ENCODE measurements around the gene CARS1. TPM values are rescaled to one million over a fixed set of nuclear protein-coding genes. Genes with fewer than 3 reads are reported as not detected.

CARS1 gene
- total and polyA plus RNA-seq, 9 of the 15 experiments (the other 6 are each of a cell fraction or from before 2014, with no cell fraction given): 14.4 to 106 (median 73.6) TPM

DNA sequence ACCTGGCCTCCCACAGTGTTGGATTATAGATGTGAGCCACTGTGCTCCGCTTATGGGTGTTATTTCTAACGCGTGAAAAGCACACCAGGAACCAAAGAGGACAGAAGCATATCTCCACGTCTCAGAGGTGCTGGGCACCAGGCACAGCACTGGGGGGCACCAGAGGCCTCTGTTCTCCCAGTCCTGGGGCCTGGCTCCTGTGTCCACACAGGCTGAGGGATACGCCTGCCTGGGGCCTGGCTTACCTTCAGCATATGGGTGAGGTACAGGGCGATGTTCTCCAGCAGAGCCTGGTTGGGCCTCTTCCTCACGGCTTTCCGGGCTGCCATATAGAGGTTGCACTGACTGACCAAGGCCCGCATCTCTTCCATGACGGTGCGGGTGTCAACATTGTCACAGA is 40.4 kb downstream of the CARS1 start:
- intact Hi-C loops (cut with micrococcal nuclease): no loop called here
- no peak for TF ChIP-seq EHMT2 (IDR thresholded peaks at IDR 0.05)
- no peak for TF ChIP-seq NFE2 (IDR thresholded peaks at IDR 0.05; ENCODE audit: low read depth)
- TF ChIP-seq TBL1XR1 (IDR thresholded peaks at IDR 0.05; ENCODE audit: low read length in 2 of 2): no peak
- TF ChIP-seq ZNF583 (CRISPR knock-in tag; IDR thresholded peaks at IDR 0.05): no peak
- no peak for TF ChIP-seq YY1 (IDR thresholded peaks at IDR 0.05; ENCODE audit: borderline replicate concordance in 1 of 3, control insufficient read depth in 1 of 3, extremely low read depth in 1 of 3, insufficient read depth in 3 of 3, insufficient read length in 1 of 3, insufficient replicate concordance in 2 of 3, low read depth in 1 of 3, low read length in 2 of 3)
- TF ChIP-seq ZNF274 (IDR thresholded peaks at IDR 0.05; ENCODE audit: borderline replicate concordance, low read depth, low read length): no peak
- TF ChIP-seq, protein P1, sequence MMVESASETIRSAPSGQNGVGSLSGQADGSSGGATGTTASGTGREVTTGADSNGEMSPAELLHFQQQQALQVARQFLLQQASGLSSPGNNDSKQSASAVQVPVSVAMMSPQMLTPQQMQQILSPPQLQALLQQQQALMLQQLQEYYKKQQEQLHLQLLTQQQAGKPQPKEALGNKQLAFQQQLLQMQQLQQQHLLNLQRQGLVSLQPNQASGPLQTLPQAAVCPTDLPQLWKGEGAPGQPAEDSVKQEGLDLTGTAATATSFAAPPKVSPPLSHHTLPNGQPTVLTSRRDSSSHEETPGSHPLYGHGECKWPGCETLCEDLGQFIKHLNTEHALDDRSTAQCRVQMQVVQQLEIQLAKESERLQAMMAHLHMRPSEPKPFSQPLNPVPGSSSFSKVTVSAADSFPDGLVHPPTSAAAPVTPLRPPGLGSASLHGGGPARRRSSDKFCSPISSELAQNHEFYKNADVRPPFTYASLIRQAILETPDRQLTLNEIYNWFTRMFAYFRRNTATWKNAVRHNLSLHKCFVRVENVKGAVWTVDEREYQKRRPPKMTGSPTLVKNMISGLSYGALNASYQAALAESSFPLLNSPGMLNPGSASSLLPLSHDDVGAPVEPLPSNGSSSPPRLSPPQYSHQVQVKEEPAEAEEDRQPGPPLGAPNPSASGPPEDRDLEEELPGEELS (CRISPR knock-in tag; IDR thresholded peaks at IDR 0.05; ENCODE audit: borderline replicate concordance): no peak
- TF ChIP-seq ELF1 (tag; IDR thresholded peaks at IDR 0.05): no peak
- no peak for TF ChIP-seq MTF1 (CRISPR knock-in tag; IDR thresholded peaks at IDR 0.05; ENCODE audit: borderline replicate concordance)
- TF ChIP-seq PRMT5 (CRISPR knock-in tag; IDR thresholded peaks at IDR 0.05): no peak
- no peak for TF ChIP-seq ZNF3 (CRISPR knock-in tag; IDR thresholded peaks at IDR 0.05)
- TF ChIP-seq AFF4 (CRISPR knock-in tag; IDR thresholded peaks at IDR 0.05): no peak
- no peak for TF ChIP-seq ZNF707 (CRISPR knock-in tag; conservative IDR thresholded peaks at IDR 0.05)
- TF ChIP-seq CEBPG (CRISPR knock-in tag; IDR thresholded peaks at IDR 0.05): no peak
- no peak for TF ChIP-seq CEBPG (tag; conservative IDR thresholded peaks at IDR 0.05 in 1 of 2, IDR thresholded peaks at IDR 0.05 in 1 of 2)
- no peak for TF ChIP-seq ZNF696 (CRISPR knock-in tag; conservative IDR thresholded peaks at IDR 0.05)
- TF ChIP-seq PHF20 (IDR thresholded peaks at IDR 0.05; ENCODE audit: partially characterized antibody): no peak
- no peak for TF ChIP-seq ZNF165 (CRISPR knock-in tag; IDR thresholded peaks at IDR 0.05; ENCODE audit: borderline replicate concordance)
- no peak for TF ChIP-seq MCM3 (IDR thresholded peaks at IDR 0.05)

More for the DNA sequence above, 40.4 kb downstream of the CARS1 start:
- H3K4me3 ChIP-seq: no peak overlapping the region
- FAIRE-seq (no peak), DNase-seq (ENCODE audit: extremely low read depth in 1 of 4, low spot score in 3 of 4) (no peak), ATAC-seq (no peak)
- ChIA-PET POLR2A (no interaction called here), CTCF (ENCODE audit: low intra/inter-chr PET ratio) (interaction anchor here (0.6 kb wide), 1 partner anchor 75 kb away, joined by 3 read pairs; no protein-coding TSS in a partner anchor)
- H3K4me1 ChIP-seq (replicated peaks in 1 of 2; ENCODE audit: control insufficient read depth in 2 of 2, insufficient read depth in 2 of 2, low read length in 2 of 2): peaks cover 0 to 3% of the 10 kb centered on the region in 2 experiments; a peak in 1 of 5 replicates
- H3K9me1 ChIP-seq (ENCODE audit: control insufficient read depth, insufficient read depth, low read length): no peaks in the 10 kb centered on the region
- no peaks in the 10 kb centered on the region for H3K79me2 ChIP-seq (ENCODE audit: control insufficient read depth, insufficient read depth, low read length)
- H3K9ac ChIP-seq (ENCODE audit: insufficient read depth in 1 of 2, low read depth in 2 of 2, low read length in 2 of 2): no peak overlapping the region
- no peak overlapping the region for H3K4me2 ChIP-seq (ENCODE audit: insufficient read depth, low read length)
- WGBS (ENCODE audit: insufficient coverage, low coverage, missing lambda C conversion rate): 95% methylated on average over 11 of the region's 11 CpGs
- peaks cover 7% of the 10 kb centered on the region; the same call in 1 of the 2 replicates for H4K20me1 ChIP-seq (replicated peaks; ENCODE audit: control insufficient read depth, insufficient read depth, low read length)
- no peaks in the 10 kb centered on the region for H3K27me3 ChIP-seq (ENCODE audit: control insufficient read depth in 2 of 2, insufficient read depth in 2 of 2, low read length in 2 of 2)
- in situ Hi-C loops (cut with MboI): no loop called here
- no TSS peak for BruUV-seq (replicated peaks)
- H3K9me3 ChIP-seq (replicated peaks; ENCODE audit: control insufficient read depth, insufficient read depth, low read depth, low read length): no peaks in the 10 kb centered on the region
- no peak overlapping the region for H3K27ac ChIP-seq (ENCODE audit: extremely low read depth, low read depth, low read length)
- no peak overlapping the region for H2AFZ ChIP-seq (ENCODE audit: low read depth, low read length)
- H3K36me3 ChIP-seq (ENCODE audit: control insufficient read depth, insufficient read depth, low read length): peaks cover 78% of the 10 kb centered on the region
